ENCODE measurements around the gene PRKN.

PRKN gene

GRCh38 chr6:161354956-161355355 is 1372.6 kb downstream of the PRKN start:
- Histone ChIP-seq H3K4me3 (ENCODE audit: low read depth, low read length) (no peak overlapping the region), H3K27ac (ENCODE audit: extremely low read depth, low read depth, low read length) (no peak overlapping the region), H3K36me3 (ENCODE audit: control insufficient read depth in 2 of 2, insufficient read depth in 1 of 2, low read length in 2 of 2) (no peaks in the 10 kb centered on the region), H3K4me1 (ENCODE audit: control insufficient read depth, insufficient read depth, low read length) (no peaks in the 10 kb centered on the region), H3K9me3 (ENCODE audit: control insufficient read depth, insufficient read depth, low read depth, low read length) (no peaks in the 10 kb centered on the region)
- POLR2A ChIA-PET: no interaction called here
- CTCF ChIA-PET: interaction anchor here (0.6 to 6.0 kb wide), 5 partner anchors 17 to 425 kb away, joined by 3 to 64 read pairs (median 4); no protein-coding TSS in a partner anchor
- TF ChIP-seq ZNF202 (tag by site-specific recombination; IDR thresholded peaks at IDR 0.05; ENCODE audit: borderline replicate concordance) (no peak), GLIS2 (tag by site-specific recombination; IDR thresholded peaks at IDR 0.05) (no peak), RBAK (tag by site-specific recombination; IDR thresholded peaks at IDR 0.05) (no peak), ZSCAN30 (tag by site-specific recombination; IDR thresholded peaks at IDR 0.05) (no peak), ZNF768 (tag by site-specific recombination; IDR thresholded peaks at IDR 0.05) (no peak), EGR2 (tag by site-specific recombination; IDR thresholded peaks at IDR 0.05; ENCODE audit: low read depth) (no peak), SP7 (tag by site-specific recombination; IDR thresholded peaks at IDR 0.05) (no peak), TCF7L2 (IDR thresholded peaks at IDR 0.05; ENCODE audit: borderline replicate concordance, low read depth, low read length) (no peak), ZNF580 (tag by site-specific recombination; IDR thresholded peaks at IDR 0.05) (no peak), KLF16 (tag by site-specific recombination; IDR thresholded peaks at IDR 0.05) (no peak), ZNF621 (tag by site-specific recombination; IDR thresholded peaks at IDR 0.05) (no peak), ZEB2 (tag by site-specific recombination; IDR thresholded peaks at IDR 0.05) (no peak), SP2 (tag by site-specific recombination; IDR thresholded peaks at IDR 0.05) (no peak)
- TF ChIP-seq, protein P1, sequence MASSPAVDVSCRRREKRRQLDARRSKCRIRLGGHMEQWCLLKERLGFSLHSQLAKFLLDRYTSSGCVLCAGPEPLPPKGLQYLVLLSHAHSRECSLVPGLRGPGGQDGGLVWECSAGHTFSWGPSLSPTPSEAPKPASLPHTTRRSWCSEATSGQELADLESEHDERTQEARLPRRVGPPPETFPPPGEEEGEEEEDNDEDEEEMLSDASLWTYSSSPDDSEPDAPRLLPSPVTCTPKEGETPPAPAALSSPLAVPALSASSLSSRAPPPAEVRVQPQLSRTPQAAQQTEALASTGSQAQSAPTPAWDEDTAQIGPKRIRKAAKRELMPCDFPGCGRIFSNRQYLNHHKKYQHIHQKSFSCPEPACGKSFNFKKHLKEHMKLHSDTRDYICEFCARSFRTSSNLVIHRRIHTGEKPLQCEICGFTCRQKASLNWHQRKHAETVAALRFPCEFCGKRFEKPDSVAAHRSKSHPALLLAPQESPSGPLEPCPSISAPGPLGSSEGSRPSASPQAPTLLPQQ (tag by site-specific recombination; IDR thresholded peaks at IDR 0.05): no peak
- TF ChIP-seq, protein P2, sequence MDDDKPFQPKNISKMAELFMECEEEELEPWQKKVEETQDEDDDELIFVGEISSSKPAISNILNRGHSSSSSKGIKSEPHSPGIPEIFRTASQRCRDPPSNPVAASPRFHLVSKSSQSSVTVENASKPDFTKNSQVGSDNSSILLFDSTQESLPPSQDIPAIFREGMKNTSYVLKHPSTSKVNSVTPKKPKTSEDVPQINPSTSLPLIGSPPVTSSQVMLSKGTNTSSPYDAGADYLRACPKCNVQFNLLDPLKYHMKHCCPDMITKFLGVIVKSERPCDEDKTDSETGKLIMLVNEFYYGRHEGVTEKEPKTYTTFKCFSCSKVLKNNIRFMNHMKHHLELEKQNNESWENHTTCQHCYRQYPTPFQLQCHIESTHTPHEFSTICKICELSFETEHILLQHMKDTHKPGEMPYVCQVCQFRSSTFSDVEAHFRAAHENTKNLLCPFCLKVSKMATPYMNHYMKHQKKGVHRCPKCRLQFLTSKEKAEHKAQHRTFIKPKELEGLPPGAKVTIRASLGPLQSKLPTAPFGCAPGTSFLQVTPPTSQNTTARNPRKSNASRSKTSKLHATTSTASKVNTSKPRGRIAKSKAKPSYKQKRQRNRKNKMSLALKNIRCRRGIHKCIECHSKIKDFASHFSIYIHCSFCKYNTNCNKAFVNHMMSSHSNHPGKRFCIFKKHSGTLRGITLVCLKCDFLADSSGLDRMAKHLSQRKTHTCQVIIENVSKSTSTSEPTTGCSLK (tag by site-specific recombination; IDR thresholded peaks at IDR 0.05): no peak
- TF ChIP-seq, protein P3, sequence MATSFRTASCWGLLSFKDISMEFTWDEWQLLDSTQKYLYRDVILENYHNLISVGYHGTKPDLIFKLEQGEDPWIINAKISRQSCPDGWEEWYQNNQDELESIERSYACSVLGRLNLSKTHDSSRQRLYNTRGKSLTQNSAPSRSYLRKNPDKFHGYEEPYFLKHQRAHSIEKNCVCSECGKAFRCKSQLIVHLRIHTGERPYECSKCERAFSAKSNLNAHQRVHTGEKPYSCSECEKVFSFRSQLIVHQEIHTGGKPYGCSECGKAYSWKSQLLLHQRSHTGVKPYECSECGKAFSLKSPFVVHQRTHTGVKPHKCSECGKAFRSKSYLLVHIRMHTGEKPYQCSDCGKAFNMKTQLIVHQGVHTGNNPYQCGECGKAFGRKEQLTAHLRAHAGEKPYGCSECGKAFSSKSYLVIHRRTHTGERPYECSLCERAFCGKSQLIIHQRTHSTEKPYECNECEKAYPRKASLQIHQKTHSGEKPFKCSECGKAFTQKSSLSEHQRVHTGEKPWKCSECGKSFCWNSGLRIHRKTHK (tag by site-specific recombination; IDR thresholded peaks at IDR 0.05): no peak

DNA sequence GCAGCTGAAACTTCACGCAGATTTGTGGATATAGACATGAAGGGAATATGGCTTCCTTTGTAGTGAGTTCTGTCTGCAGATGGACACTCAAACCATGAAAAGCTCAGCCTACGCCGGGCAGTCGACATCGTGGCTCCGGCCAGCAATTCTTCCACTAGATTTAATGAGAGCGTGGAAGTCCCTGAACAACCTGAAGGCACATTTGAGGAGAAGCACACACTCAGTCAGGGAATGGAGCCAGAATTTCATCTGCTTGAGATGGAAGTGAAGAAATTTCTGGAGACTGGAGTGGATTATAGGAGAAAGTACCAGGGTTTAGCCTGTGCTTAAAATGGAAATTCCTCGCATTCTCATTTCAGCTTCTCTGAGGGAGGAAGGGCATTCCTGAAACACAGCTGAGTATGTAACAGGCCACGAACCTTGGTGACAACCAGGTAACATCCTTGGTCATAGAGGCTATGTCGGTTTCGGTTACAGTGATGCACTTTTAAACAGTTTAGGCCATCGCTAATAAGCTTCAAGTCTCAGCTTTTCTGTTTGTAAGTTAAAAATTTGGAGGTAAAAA is 1373.2 kb downstream of the PRKN start:
- no peaks in the 10 kb centered on the region for H3K9me3 ChIP-seq (ENCODE audit: control insufficient read depth, insufficient read depth, low read depth, low read length)
- H3K36me3 ChIP-seq (ENCODE audit: control insufficient read depth in 2 of 2, insufficient read depth in 1 of 2, low read length in 2 of 2): no peaks in the 10 kb centered on the region
- H3K27ac ChIP-seq (ENCODE audit: extremely low read depth, low read depth, low read length): no peak overlapping the region
- CTCF ChIA-PET: interaction anchor here (0.6 to 6.0 kb wide), 3 partner anchors 18 to 252 kb away, joined by 3 to 64 read pairs (median 3); no protein-coding TSS in a partner anchor
- TF ChIP-seq KLF9 (tag by site-specific recombination; IDR thresholded peaks at IDR 0.05; ENCODE audit: low read depth): no peak
- no peak for TF ChIP-seq ZNF707 (tag by site-specific recombination; IDR thresholded peaks at IDR 0.05)
- TF ChIP-seq ZNF18 (tag by site-specific recombination; IDR thresholded peaks at IDR 0.05): no peak
- no peak for TF ChIP-seq MZF1 (tag by site-specific recombination; IDR thresholded peaks at IDR 0.05; ENCODE audit: borderline replicate concordance)
- TF ChIP-seq, protein P4, sequence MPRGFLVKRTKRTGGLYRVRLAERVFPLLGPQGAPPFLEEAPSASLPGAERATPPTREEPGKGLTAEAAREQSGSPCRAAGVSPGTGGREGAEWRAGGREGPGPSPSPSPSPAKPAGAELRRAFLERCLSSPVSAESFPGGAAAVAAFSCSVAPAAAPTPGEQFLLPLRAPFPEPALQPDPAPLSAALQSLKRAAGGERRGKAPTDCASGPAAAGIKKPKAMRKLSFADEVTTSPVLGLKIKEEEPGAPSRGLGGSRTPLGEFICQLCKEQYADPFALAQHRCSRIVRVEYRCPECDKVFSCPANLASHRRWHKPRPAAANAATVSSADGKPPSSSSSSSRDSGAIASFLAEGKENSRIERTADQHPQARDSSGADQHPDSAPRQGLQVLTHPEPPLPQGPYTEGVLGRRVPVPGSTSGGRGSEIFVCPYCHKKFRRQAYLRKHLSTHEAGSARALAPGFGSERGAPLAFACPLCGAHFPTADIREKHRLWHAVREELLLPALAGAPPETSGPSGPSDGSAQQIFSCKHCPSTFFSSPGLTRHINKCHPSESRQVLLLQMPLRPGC (tag by site-specific recombination; IDR thresholded peaks at IDR 0.05): no peak
- POLR2A ChIA-PET: no interaction called here
- H3K4me1 ChIP-seq (ENCODE audit: control insufficient read depth, insufficient read depth, low read length): no peaks in the 10 kb centered on the region
- H3K4me3 ChIP-seq (ENCODE audit: low read depth, low read length): no peak overlapping the region
